Measurements from ENCODE around the gene IGLL5. TPM values are rescaled to one million over a fixed set of nuclear protein-coding genes. Genes with fewer than 3 reads are reported as not detected.
A peak's percentile ranks its signal among the peaks of the same experiment; 100 is the strongest.

Gene IGLL5
- total RNA-seq, 2 donors from 2014 or later: 0.59 to 1.4 TPM

DNA sequence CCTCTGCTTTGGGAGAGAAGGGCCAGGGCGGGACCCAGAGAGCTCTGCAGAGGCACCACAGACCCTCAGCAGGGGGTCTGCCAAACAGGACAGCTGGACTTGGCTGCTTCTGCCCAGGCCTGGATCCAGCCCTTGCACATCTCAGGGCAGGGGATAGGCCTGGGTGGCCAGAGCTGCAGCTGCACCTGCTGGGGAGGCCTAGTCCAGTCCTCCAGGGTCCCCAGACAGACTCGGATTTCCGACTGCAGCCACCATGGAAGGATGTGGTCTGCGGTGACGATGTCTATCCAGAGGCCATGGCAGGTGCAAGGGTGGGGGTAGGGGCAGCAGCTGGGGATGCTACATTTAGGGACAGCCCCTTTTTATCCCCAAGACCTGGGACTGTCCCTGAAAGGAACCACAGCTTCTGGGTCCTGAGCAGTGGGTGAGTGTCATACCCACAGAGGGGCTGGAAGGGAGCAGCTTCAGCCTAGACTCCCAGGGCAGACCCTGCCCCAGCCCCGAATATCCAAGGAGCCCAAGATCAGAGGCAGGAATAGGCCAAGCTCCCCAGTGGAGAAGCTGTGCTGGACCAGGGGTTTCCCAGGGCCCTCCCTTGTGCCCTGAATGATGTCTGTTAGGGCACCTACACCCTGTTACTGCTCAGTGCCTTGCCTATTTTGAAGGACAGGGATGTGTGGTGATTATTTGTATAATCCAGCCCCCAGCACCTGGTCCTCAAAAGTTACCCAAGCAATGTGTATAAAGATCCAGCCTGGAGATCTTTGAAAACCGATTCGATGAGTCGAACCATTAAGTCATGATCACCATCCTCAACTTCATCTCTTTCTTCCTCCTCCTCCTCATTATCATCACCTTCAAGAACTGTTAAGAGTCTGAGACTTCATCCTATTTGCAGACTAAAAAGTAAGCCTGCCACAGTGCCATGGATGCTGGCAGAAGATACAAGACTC is 2.5 kb upstream of the IGLL5 start:
- DNase-seq (ENCODE audit: low spot score): peak; percentile 50
- TF ChIP-seq, protein P1, sequence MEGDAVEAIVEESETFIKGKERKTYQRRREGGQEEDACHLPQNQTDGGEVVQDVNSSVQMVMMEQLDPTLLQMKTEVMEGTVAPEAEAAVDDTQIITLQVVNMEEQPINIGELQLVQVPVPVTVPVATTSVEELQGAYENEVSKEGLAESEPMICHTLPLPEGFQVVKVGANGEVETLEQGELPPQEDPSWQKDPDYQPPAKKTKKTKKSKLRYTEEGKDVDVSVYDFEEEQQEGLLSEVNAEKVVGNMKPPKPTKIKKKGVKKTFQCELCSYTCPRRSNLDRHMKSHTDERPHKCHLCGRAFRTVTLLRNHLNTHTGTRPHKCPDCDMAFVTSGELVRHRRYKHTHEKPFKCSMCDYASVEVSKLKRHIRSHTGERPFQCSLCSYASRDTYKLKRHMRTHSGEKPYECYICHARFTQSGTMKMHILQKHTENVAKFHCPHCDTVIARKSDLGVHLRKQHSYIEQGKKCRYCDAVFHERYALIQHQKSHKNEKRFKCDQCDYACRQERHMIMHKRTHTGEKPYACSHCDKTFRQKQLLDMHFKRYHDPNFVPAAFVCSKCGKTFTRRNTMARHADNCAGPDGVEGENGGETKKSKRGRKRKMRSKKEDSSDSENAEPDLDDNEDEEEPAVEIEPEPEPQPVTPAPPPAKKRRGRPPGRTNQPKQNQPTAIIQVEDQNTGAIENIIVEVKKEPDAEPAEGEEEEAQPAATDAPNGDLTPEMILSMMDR (IDR thresholded peaks at IDR 0.05): no peak
- H3K9me3 ChIP-seq: no peaks in the 10 kb centered on the region
- H3K4me3 ChIP-seq: no peak overlapping the region
- H3K36me3 ChIP-seq: no peaks in the 10 kb centered on the region
- H3K4me1 ChIP-seq: no peaks in the 10 kb centered on the region
- no peaks in the 10 kb centered on the region for H3K27me3 ChIP-seq
- H3K27ac ChIP-seq: no peak overlapping the region

DNA sequence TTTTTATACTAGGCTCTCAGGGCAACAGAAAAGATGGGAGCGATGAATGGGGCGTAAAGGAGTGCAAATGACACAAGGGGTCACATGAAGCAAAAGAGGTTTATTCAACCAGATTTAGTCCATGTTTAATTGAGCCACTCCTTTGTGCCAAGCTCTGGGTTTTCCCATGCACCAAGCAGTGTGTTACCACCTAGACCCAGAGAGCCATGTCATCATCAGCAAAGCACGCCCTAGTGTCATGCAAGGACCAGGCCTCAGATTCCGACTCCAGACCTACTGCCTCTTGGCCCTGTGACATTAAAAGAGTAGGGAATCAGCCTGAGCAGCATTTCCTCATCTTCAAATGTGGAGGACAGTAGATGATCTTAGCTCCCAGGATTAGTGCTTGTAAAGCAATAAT is 1.1 kb upstream of the IGLL5 start:
- H3K27me3 ChIP-seq: no peaks in the 10 kb centered on the region
- no peak overlapping the region for H3K27ac ChIP-seq
- H3K4me3 ChIP-seq: no peak overlapping the region
- no peaks in the 10 kb centered on the region for H3K9me3 ChIP-seq
- H3K36me3 ChIP-seq: no peaks in the 10 kb centered on the region
- TF ChIP-seq, protein P1 (IDR thresholded peaks at IDR 0.05): no peak
- no peak for DNase-seq (ENCODE audit: low spot score)
- no peaks in the 10 kb centered on the region for H3K4me1 ChIP-seq

DNA sequence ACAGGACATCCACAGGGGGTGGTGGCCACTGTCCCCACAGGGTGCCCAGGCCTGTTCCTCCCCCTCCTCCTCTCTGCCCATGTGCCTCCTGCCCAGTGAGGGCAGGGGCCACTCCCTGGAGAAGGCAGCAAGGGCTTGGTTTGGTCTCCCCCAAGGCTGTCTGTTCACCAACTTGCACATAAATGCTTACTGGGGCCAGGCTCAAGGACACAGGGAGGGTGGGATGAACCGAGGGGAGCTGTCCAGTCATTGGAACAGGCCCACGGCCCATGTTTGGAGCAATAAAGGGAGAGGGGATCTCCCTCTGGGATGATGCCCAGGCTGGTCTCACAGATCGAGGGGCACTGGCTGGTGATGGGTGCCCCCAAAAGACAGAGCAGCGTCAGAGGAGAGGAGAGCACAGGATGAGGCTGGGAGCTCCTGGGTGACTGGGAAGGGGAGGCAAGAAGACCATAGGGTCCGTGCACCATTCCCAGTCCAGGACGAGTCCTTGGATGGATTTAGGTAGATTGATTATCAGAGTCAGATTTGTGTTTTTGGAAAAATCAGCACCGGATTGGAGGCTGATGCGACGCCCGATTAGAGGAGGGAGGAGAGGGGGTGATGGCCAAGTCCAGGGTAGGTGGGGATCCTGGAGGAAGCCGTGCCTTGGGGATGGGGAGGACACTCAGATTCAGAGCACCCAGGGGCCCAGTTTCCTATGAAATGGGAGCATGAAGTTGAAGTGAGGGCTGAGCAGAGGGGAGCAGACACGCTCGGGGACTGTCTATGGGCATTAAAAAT is 1.1 kb downstream of the IGLL5 start:
- Histone ChIP-seq H3K9me3 (no peaks in the 10 kb centered on the region), H3K4me3 (no peak overlapping the region), H3K36me3 (no peaks in the 10 kb centered on the region), H3K4me1 (no peaks in the 10 kb centered on the region), H3K27me3 (no peaks in the 10 kb centered on the region), H3K27ac (no peak overlapping the region)
- no peak for DNase-seq (ENCODE audit: low spot score)
- TF ChIP-seq, protein P1 (IDR thresholded peaks at IDR 0.05): no peak

DNA sequence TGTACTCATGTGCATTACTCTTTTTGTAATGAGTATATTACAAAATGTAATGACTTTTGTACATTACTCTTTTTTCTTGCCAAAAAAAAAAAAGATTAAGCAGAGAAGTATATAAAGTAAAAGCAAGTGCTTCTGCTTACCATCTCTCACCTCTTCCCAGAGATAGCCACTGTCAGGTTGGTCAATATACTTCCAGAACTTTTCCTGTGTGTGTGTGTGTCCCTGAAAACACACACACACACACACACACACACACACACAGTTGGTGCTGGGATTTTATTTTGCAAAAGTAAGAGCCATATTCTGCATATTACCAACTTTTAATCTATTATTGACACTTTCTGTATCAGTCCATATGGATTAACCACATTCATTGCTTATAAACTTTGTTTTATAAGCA is 2.5 kb downstream of the IGLL5 start:
- no peaks in the 10 kb centered on the region for H3K27me3 ChIP-seq

DNA sequence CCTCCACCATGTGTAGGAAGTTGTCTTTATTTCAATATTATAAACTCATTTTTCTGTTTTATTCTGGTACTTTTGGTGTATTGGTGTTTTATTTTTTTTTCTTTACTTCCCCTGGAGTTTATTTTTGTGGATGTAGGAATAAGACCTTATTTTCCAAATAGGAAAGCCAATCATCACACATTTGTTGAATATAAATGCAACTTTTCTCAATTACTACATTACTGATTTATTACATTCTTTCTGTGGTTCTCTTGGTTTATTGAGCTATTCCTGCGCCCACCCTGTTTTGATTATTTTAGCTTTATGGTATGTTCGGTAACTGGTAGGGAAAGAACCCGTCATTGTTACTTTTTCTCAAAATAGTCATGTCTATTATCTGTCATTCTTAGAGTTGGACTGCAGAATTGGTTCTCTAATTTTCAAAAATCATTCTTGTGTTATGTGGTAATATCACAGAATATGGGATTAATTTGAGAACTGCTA is 3.6 kb downstream of the IGLL5 start:
- no peaks in the 10 kb centered on the region for H3K4me1 ChIP-seq
- H3K27me3 ChIP-seq: no peaks in the 10 kb centered on the region
- no peak for DNase-seq (ENCODE audit: low spot score)
- TF ChIP-seq, protein P1 (IDR thresholded peaks at IDR 0.05): no peak
- H3K9me3 ChIP-seq: no peaks in the 10 kb centered on the region
- H3K27ac ChIP-seq: no peak overlapping the region
- no peaks in the 10 kb centered on the region for H3K36me3 ChIP-seq
- H3K4me3 ChIP-seq: no peak overlapping the region

More for the DNA sequence above, 2.5 kb downstream of the IGLL5 start:
- TF ChIP-seq, protein P1 (IDR thresholded peaks at IDR 0.05): no peak
- DNase-seq (ENCODE audit: low spot score): no peak
- no peaks in the 10 kb centered on the region for H3K9me3 ChIP-seq
- H3K36me3 ChIP-seq: no peaks in the 10 kb centered on the region
- H3K27ac ChIP-seq: no peak overlapping the region
- no peak overlapping the region for H3K4me3 ChIP-seq
- no peaks in the 10 kb centered on the region for H3K4me1 ChIP-seq

All from right atrium auricular region (tissue), 2 donors.